DMS153 (cell line): ENCODE results near the gene BTBD16.

Experiments
- DNase-seq: peaks from one replicate; lab custom pipeline; 2025; lab: John Stamatoyannopoulos, UW

BTBD16 gene

GRCh38 chr10:122273966-122274545 lies 3.0 kb downstream of the BTBD16 start:
- no peak for DNase-seq

- no peak for DNase-seq
These were observed 5.6 kb downstream of the BTBD16 start for GRCh38 chr10:122276611-122277208.

GRCh38 chr10:122277526-122278136 lies 6.5 kb downstream of the BTBD16 start:
- DNase-seq, result no peak

- DNase-seq, result peak; percentile 12
These were observed 8.6 kb downstream of the BTBD16 start for GRCh38 chr10:122279725-122280141.

GRCh38 chr10:122280156-122280555 lies 9.1 kb downstream of the BTBD16 start:
- no peak for DNase-seq

GRCh38 chr10:122281018-122281626 lies 10.0 kb downstream of the BTBD16 start:
- no peak for DNase-seq

GRCh38 chr10:122281751-122282150 lies 10.7 kb downstream of the BTBD16 start:
- DNase-seq, result no peak

- no peak for DNase-seq
These were observed 11.2 kb downstream of the BTBD16 start for GRCh38 chr10:122282253-122282671.

- DNase-seq, result no peak
These were observed 11.8 kb downstream of the BTBD16 start for GRCh38 chr10:122282909-122283308.

- DNase-seq, result no peak
These were observed 14.7 kb downstream of the BTBD16 start for GRCh38 chr10:122285506-122286444.

- DNase-seq, result no peak
These were observed 15.8 kb downstream of the BTBD16 start for GRCh38 chr10:122286867-122287266.

- no peak for DNase-seq
These were observed 16.5 kb downstream of the BTBD16 start for GRCh38 chr10:122287570-122287969.

- DNase-seq, result no peak
These were observed 17.2 kb downstream of the BTBD16 start for GRCh38 chr10:122288262-122288661.

- no peak for DNase-seq
These were observed 17.8 kb downstream of the BTBD16 start for GRCh38 chr10:122288917-122289316.

GRCh38 chr10:122290334-122290733 lies 19.2 kb downstream of the BTBD16 start:
- DNase-seq, result no peak

GRCh38 chr10:122290833-122291532 lies 19.9 kb downstream of the BTBD16 start:
- DNase-seq, result no peak

- DNase-seq, result no peak
These were observed 20.6 kb downstream of the BTBD16 start for GRCh38 chr10:122291739-122292138.

GRCh38 chr10:122292376-122292775 lies 21.3 kb downstream of the BTBD16 start:
- DNase-seq, result no peak

GRCh38 chr10:122293156-122293960 lies 22.3 kb downstream of the BTBD16 start:
- DNase-seq, result peak; percentile 18

GRCh38 chr10:122293961-122294380 lies 22.9 kb downstream of the BTBD16 start:
- DNase-seq, result no peak
